ENCODE measurements around the gene RAI2.
"Not testable (repeated sequence)": the region's sequence is repeated elsewhere in the genome, so short reads cannot be mapped to it uniquely, and the experiment has no call there.

Gene RAI2

GRCh38 chrX:17786554-17787347 lies 74.3 kb downstream of the RAI2 start:
- DNase-seq (ENCODE audit: low read depth), result not testable (repeated sequence)

DNA sequence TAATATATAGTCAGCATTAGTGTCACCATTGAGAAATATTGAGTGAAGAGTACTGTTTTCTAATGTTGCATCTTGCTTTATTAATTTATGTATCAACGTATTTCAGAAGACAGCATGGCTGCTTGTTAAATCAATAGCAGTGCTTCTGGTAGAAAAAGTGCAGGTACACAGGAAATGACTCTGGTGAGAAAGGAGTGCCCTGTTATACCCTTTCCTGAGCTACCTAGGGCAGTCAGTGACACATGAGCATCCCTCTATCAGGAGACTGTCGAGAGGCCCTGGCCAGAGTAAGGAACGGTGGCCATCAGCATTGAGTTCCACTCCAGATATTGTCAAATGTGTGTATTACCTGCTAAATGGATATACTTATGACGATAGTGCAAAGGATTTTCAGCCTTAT lies 81.7 kb downstream of the RAI2 start:
- no peak for DNase-seq (ENCODE audit: low read depth)

DNA sequence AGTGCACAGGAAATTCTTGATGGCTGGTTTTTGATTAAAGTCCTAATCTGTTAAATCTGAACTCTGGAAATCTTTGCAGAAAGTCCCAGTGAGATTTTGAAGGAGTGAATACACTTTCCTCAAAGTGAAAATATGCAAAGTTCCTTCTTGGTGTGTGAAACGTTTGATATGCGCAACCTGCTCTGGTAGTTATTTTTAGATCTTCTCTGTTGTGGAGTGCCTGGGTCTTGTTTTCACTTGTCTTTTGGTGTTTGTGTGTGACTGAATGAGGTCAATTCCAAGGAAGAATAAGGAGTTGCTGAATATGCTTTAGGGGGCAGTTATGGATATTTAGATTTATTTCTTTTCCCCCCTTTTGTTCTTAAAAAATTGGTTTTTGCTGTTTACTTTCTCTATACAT lies 82.1 kb downstream of the RAI2 start:
- no peak for DNase-seq (ENCODE audit: low read depth)

GRCh38 chrX:17774053-17774452 lies 87.0 kb downstream of the RAI2 start:
- DNase-seq (ENCODE audit: low read depth), result no peak

GRCh38 chrX:17773221-17773876 lies 87.7 kb downstream of the RAI2 start:
- no peak for DNase-seq (ENCODE audit: low read depth)

DNA sequence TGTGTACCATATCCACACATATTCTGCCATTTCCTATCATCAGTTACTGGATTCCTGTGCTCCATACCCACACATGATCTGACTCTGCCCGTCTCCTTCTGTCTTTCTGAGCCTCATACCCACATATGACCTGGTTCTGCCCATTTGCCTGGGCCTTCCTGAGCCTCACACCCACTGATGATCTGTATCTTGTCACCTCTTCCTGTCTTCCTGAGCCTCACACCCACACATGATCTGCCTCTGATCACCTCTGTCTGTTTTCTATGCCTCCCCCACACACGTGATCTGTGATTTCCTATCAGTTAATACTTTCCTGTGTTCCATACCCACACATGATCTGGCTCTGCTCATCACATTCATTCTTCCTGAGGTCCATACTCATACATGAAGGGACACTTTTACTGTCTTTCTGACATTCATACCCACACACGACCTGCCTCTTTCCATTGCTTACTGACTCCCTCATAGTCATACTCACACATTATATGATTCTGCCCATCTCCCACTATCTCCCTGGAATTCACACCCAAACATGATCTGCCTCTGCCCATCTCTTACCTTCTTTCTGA lies 91.3 kb downstream of the RAI2 start:
- no peak for DNase-seq (ENCODE audit: low read depth)

DNA sequence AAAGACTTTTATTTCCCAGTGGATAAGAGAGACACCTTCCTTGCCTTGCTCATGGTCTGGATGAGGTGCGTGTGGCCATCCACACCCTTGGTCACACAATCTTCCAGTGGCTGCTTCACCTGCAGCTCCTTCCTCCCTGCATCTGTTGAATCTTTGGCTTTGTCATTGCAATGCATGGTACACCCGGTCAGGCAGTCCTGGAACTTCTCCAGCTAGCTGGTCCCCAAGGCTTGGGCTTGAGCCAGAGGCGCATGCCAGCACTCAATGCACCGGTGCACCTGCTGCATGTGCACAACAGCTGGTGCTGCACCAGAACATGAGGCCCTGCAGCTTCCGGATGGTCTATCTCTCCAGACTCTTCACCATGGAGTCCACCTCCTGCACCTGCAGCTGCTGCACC lies 92.1 kb downstream of the RAI2 start:
- no peak for DNase-seq (ENCODE audit: low read depth)

- no peak for DNase-seq (ENCODE audit: low read depth)
Measured at GRCh38 chrX:17767734-17768133, 93.4 kb downstream of the RAI2 start.

DNA sequence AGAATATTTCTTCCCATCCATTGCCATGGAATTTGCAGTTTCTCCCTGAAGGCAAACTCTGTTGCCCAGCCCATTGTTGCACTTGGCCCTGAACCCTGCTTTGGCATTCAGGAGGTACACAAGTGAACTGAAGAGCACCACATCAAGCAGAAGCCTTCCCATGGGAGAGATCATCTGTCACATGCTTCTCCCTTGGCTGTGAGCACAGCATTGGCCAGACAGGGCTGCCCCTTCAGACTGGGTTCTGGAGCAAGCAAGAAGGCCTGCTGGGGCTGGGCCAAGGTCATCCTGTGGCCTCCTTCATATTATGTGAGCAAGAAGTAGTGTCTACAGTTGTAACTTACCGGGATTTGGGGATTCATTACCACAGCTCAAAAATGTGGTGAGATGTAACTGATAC lies 101.1 kb downstream of the RAI2 start:
- DNase-seq (ENCODE audit: low read depth), result no peak

- no peak for DNase-seq (ENCODE audit: low read depth)
Measured at GRCh38 chrX:17758382-17758781, 102.7 kb downstream of the RAI2 start.

GRCh38 chrX:17750436-17750835 lies 110.7 kb downstream of the RAI2 start:
- DNase-seq (ENCODE audit: low read depth), result no peak

Measured in T follicular helper cell (primary cell).